ENCODE measurements around the gene CENPU. TPM values are rescaled to one million over a fixed set of nuclear protein-coding genes. Genes with fewer than 3 reads are reported as not detected.

CENPU gene
- total RNA-seq, 1 donor from 2014 or later = 2.2 TPM

- intact Hi-C loops (cut with DNase I) = no loop called here
- ATAC-seq = no peak
Observed at GRCh38 chr4:184751585-184751956, 17.7 kb upstream of the CENPU start.

DNA sequence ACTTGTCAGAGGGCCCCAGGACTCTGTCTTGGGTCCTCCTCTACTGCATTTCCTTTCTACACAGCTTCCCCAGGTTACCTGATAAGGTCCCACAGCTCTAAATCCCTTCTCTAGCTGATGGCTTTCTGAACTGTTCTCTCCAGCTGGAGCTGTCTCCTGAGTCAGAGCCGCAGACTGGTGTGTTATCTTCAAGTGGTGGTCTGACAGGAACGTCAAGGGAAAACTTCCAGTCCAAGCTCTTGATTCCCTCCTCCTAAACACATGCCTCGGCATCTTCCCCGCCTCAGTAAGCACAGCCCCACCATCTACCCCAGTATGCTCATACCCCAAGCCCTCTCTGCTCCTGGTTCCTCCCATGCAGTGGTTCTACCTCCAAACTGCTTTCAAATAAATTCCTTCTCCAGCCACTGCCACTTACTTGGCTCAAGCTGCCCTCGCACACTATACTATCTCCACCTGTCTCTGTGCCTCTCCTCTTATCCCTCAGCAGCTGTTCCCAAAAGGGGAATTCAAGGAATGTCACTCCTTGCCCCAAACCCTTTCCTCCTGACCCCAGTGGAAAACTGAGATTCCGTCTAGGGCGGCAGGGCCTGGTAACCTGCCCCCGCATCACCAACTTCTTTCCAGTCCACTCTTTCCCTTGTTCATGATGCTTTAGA, 17.2 kb upstream of the CENPU start:
- Histone ChIP-seq H3K4me1 (peaks cover 41% of the 10 kb centered on the region), H3K9me3 (no peaks in the 10 kb centered on the region), H3K27me3 (ENCODE audit: low read depth) (no peaks in the 10 kb centered on the region), H3K27ac (no peak overlapping the region), H3K4me3 (no peak overlapping the region), H3K36me3 (peaks cover 18% of the 10 kb centered on the region)
- DNase-seq = no peak
- no peak for TF ChIP-seq CTCF (IDR thresholded peaks at IDR 0.05)
- intact Hi-C loops (cut with DNase I) = no loop called here
- ATAC-seq = no peak

More at GRCh38 chr4:184751585-184751956, 17.7 kb upstream of the CENPU start:
- Histone ChIP-seq H3K9me3 (no peaks in the 10 kb centered on the region), H3K4me1 (peaks cover 36% of the 10 kb centered on the region), H3K4me3 (no peak overlapping the region), H3K27ac (no peak overlapping the region), H3K36me3 (peaks cover 23% of the 10 kb centered on the region), H3K27me3 (ENCODE audit: low read depth) (no peaks in the 10 kb centered on the region)
- DNase-seq = no peak
- no peak for TF ChIP-seq CTCF (IDR thresholded peaks at IDR 0.05)

GRCh38 chr4:184748251-184748652, 14.4 kb upstream of the CENPU start:
- ATAC-seq (peak; percentile 43 to 79), DNase-seq (peak; percentile 68)
- peaks cover 51% of the 10 kb centered on the region for H3K4me1 ChIP-seq
- no peak for TF ChIP-seq CTCF (IDR thresholded peaks at IDR 0.05)
- H3K36me3 ChIP-seq = no peaks in the 10 kb centered on the region
- no peaks in the 10 kb centered on the region for H3K27me3 ChIP-seq (ENCODE audit: low read depth)
- no peak overlapping the region for H3K4me3 ChIP-seq
- no peaks in the 10 kb centered on the region for H3K9me3 ChIP-seq
- H3K27ac ChIP-seq = peak overlapping the region; percentile 75
- intact Hi-C loops (cut with DNase I) = no loop called here

DNA sequence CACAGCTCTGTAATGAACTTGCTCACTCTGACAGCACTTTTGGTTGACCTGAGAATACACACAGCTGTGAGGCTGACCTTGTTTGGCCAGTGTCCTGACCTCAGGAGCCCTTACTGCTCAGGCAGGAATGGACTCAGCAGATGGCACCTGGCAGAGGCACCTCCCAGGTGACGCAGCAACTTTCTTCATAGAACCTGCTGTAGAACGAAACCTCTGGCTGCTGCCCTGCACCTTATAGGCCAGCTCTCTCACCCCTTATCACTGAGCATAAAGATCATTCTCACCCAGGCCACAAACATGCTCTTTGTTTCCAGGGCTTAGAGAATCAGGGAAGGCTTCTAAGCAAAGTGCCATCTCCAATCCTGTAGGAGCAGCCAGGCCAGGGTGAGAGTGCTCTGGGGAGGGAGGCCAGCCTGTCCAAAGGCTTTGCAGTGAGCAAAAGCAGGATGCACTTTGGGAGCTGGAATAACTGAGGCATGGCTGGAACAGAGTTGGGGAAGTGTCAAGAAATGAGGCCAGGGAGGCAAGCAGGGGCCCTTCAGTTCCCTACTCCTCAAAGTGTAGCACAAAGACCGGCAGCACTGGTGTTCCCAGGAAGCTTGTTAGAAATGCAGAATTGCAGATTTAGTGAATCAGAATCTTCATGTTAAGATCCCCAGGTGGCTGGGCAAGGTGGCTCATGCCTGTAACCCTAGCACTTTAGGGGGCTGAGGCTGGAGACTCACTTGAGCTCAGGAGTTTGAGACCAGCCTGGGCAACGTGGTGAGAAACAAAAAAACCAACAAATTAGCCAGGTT, 13.3 kb upstream of the CENPU start:
- peak overlapping the region; percentile 75 for H3K27ac ChIP-seq
- H3K36me3 ChIP-seq = no peaks in the 10 kb centered on the region
- ATAC-seq (peak; percentile 42 to 44), DNase-seq (peak; percentile 59)
- H3K4me3 ChIP-seq = no peak overlapping the region
- no peaks in the 10 kb centered on the region for H3K9me3 ChIP-seq
- no peak for TF ChIP-seq CTCF (IDR thresholded peaks at IDR 0.05)
- peaks cover 51% of the 10 kb centered on the region for H3K4me1 ChIP-seq
- intact Hi-C loops (cut with DNase I) = no loop called here
- no peaks in the 10 kb centered on the region for H3K27me3 ChIP-seq (ENCODE audit: low read depth)

DNA sequence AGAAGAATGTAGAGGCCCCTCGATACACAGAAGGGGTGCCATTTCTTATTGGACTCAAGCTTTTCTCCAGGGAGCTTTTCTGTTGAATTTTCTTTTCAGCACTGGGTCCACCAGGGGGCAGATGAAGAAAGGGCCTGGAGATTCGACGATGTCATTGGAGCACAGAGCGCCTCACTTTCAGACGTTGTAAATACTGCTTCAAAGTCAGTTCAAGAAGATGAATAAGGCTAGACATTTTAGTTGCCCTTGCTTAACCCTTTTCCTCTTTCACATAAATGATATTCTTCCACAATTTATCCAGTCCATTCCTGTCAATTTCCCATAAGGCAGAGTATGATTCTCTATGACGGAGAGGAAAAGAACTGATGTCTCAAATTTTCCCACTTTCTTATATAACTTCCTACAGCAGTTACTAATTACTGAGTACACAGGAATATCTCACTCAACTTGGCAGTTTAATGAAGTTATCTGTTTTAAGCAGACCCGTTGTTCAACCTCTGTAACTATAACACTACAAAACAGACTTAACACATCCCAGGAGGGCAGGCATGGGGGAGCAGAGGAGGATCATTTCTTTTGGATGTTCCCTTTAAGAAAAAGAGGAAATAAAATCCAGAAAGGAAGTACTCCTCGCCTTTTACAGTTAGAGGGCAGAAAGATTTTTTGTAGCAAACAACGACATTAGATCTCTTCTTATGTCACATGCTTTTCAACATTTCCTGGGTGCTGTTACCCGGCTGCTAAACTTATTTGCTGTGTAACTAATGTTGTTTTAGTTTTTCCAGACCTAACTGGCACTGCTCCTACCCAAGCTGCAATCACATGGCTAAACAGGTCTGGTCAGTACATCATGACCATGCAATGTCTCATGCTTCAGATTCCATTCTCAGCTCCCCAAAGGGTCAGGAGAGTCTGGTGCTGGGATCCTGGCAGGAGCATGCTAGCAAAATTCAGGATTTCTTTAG, 12.2 kb upstream of the CENPU start:
- no peaks in the 10 kb centered on the region for H3K27me3 ChIP-seq (ENCODE audit: low read depth)
- H3K9me3 ChIP-seq = no peaks in the 10 kb centered on the region
- intact Hi-C loops (cut with DNase I) = no loop called here
- peak; percentile 74 for TF ChIP-seq CTCF (IDR thresholded peaks at IDR 0.05)
- DNase-seq (no peak), ATAC-seq (peak; percentile 83 to 87)
- peak overlapping the region; percentile 75 for H3K27ac ChIP-seq
- H3K36me3 ChIP-seq = no peaks in the 10 kb centered on the region
- H3K4me3 ChIP-seq = no peak overlapping the region
- H3K4me1 ChIP-seq = peaks cover 49% of the 10 kb centered on the region
